T47D (cell line): Measurements from ENCODE around the gene CAMLG.
A peak's percentile ranks its signal among the peaks of the same experiment; 100 is the strongest.
"Not testable (repeated sequence)": the region's sequence is repeated elsewhere in the genome, so short reads cannot be mapped to it uniquely, and the experiment has no call there.

Source experiments
- DNase-seq, 2 experiments: peaks; one replicate each; pipeline versions ENCODE4 v3.0.0 to v3.0.0-alpha.2; 2011 to 2012; ENCODE audit warnings: low read depth in 1 of 2, low spot score in 1 of 2
- JUND ChIP-seq: IDR thresholded peaks from 2 replicates; pipeline ENCODE4 v1.6.1; 2012; ENCODE audit warnings: low read depth
- in situ Hi-C: cut with HindIII; loops from 2 replicates; pipeline ENCODE4 v1.10.0; 2016; ENCODE audit warnings: low sequenced_read_pairs, low pct_unique_long_range_greater_than_20kb

Gene CAMLG

GRCh38 chr5:134742134-134742533 lies 3.8 kb downstream of the CAMLG start:
- no peak for DNase-seq
- TF ChIP-seq JUND: no peak
- in situ Hi-C loops: no loop called here

- in situ Hi-C loops: no loop called here
- no peak for DNase-seq
- TF ChIP-seq JUND: no peak
These were observed 11.1 kb downstream of the CAMLG start for GRCh38 chr5:134749415-134749814.

GRCh38 chr5:134758176-134758503 lies 19.8 kb downstream of the CAMLG start:
- DNase-seq: no peak
- in situ Hi-C loops: no loop called here
- no peak for TF ChIP-seq JUND

- in situ Hi-C loops: no loop called here
These were observed 20.4 kb downstream of the CAMLG start, which contains the start of gene DDX46 for GRCh38 chr5:134758504-134759341. Gene DDX46, plus strand, starts transcription at chr5:134758779. Its CDS starts 160 bp downstream, at chr5:134758939.

GRCh38 chr5:134767528-134768291 lies 29.4 kb downstream of the CAMLG start:
- DNase-seq, in situ Hi-C loops: not testable (repeated sequence)

More at GRCh38 chr5:134758504-134759341, 20.4 kb downstream of the CAMLG start, which contains the start of gene DDX46:
- DNase-seq: peak; percentile 90 to 95
- no peak for TF ChIP-seq JUND

- in situ Hi-C loops: no loop called here
- DNase-seq: no peak
These were observed 30.9 kb downstream of the CAMLG start for GRCh38 chr5:134769206-134769605.

GRCh38 chr5:134772461-134773125 lies 34.2 kb downstream of the CAMLG start:
- no peak for TF ChIP-seq JUND
- no peak for DNase-seq
- in situ Hi-C loops: no loop called here

More at GRCh38 chr5:134769206-134769605, 30.9 kb downstream of the CAMLG start:
- no peak for TF ChIP-seq JUND

- DNase-seq: no peak
- in situ Hi-C loops: no loop called here
- TF ChIP-seq JUND: no peak
These were observed 39.0 kb downstream of the CAMLG start for GRCh38 chr5:134777366-134777765.

- DNase-seq: peak in 1 of 2 experiments; percentile 5
- in situ Hi-C loops: no loop called here
- TF ChIP-seq JUND: no peak
These were observed 46.0 kb downstream of the CAMLG start for GRCh38 chr5:134784241-134784920.

GRCh38 chr5:134784946-134785620 lies 46.7 kb downstream of the CAMLG start:
- in situ Hi-C loops: no loop called here

GRCh38 chr5:134787692-134788091 lies 49.3 kb downstream of the CAMLG start:
- in situ Hi-C loops: no loop called here

More at GRCh38 chr5:134784946-134785620, 46.7 kb downstream of the CAMLG start:
- DNase-seq: no peak
- TF ChIP-seq JUND: no peak

GRCh38 chr5:134791580-134791979 lies 53.2 kb downstream of the CAMLG start:
- no peak for DNase-seq
- TF ChIP-seq JUND: no peak
- in situ Hi-C loops: no loop called here

More at GRCh38 chr5:134787692-134788091, 49.3 kb downstream of the CAMLG start:
- DNase-seq: no peak
- no peak for TF ChIP-seq JUND
